Natural killer cell (primary cell): ENCODE data around the gene HKDC1. TPM values are rescaled to one million over a fixed set of nuclear protein-coding genes. Genes with fewer than 3 reads are reported as not detected.

Experiments used
- ATAC-seq, 3 donors: fragments of 150-1000 bp in 2 of 3; fragments of 200-7000 bp in 1 of 3; cut with Tn5 transposase; 1 replicate in 1 of 3; 2 replicates in 2 of 3; pipeline ENCODE4 v1.10.0; 2021; ENCODE audit warnings: mild to moderate bottlenecking in 2 of 3, moderate library complexity in 2 of 3
- DNase-seq, 2 donors: peaks; one replicate each; pipeline versions ENCODE4 v3.0.0 to v3.0.0-alpha.2; 2013 to 2021; ENCODE audit warnings: mixed read lengths in 1 of 2
- H3K27ac ChIP-seq: one replicate; pipeline ENCODE4 v1.5.1; 2013; ENCODE audit warnings: mild to moderate bottlenecking, low read length
- H3K27me3 ChIP-seq: one replicate; pipeline ENCODE4 v1.6.1; 2013; ENCODE audit warnings: low read length; ENCODE audit not compliant: control insufficient read depth, insufficient read depth
- H3K36me3 ChIP-seq: one replicate; pipeline ENCODE4 v1.6.1; 2013; ENCODE audit warnings: low read length; ENCODE audit not compliant: control insufficient read depth, insufficient read depth
- H3K4me1 ChIP-seq: one replicate; pipeline ENCODE4 v1.6.1; 2013; ENCODE audit warnings: low read length; ENCODE audit not compliant: control insufficient read depth, insufficient read depth
- H3K4me3 ChIP-seq: one replicate; pipeline ENCODE4 v1.5.1; 2013; ENCODE audit warnings: low read length
- H3K9me3 ChIP-seq: one replicate; pipeline ENCODE4 v1.6.1; 2013; ENCODE audit warnings: low read length; ENCODE audit not compliant: control insufficient read depth, insufficient read depth
- H3K27ac Mint-ChIP-seq, 2 donors: one replicate each; pipeline ENCODE4 v1.8.0; 2022; ENCODE audit warnings: mild to moderate bottlenecking in 2 of 2, mixed read lengths in 2 of 2, moderate library complexity in 1 of 2
- H3K27me3 Mint-ChIP-seq, 2 donors: one replicate each; pipeline ENCODE4 v1.8.0; 2022; ENCODE audit warnings: low read depth in 2 of 2, mixed read lengths in 2 of 2
- H3K36me3 Mint-ChIP-seq: one replicate; pipeline ENCODE4 v1.8.0; 2022; ENCODE audit warnings: mixed read lengths
- H3K4me1 Mint-ChIP-seq, 2 donors: one replicate each; pipeline ENCODE4 v1.8.0; 2022; ENCODE audit warnings: mixed read lengths in 2 of 2
- H3K4me3 Mint-ChIP-seq: one replicate; pipeline ENCODE4 v1.8.0; 2022; ENCODE audit warnings: mild to moderate bottlenecking, moderate library complexity, mixed read lengths
- H3K9me3 Mint-ChIP-seq, 2 donors: one replicate each; pipeline ENCODE4 v1.8.0; 2022; ENCODE audit warnings: mixed read lengths in 2 of 2
- WGBS: methylation state at CpG from one replicate; pipeline ENCODE4 v1.1.7; 2013; ENCODE audit warnings: missing lambda C conversion rate; ENCODE audit not compliant: insufficient coverage; 5-methylcytosine and 5-hydroxymethylcytosine counted together
- intact Hi-C: fragments of 100-400 bp; cut with micrococcal nuclease; formaldehyde crosslinking; loops from one replicate; pipeline ENCODE4 v1.14.2; 2022
- total RNA-seq, 4 donors: library from RNA; stranded (reverse); fragments of 120-200 nt in 1 of 4; gene quantifications; one replicate each; pipeline versions ENCODE4 v1.2.3 to v1.2.4, GENCODE V29; 2013 to 2022
- TF ChIP-seq, protein P1 (sequence below): fragments of 200-600 bp; IDR thresholded peaks from one replicate; pipeline ENCODE4 v1.8.0; 2022; ENCODE audit warnings: antibody characterized with exemption

Gene HKDC1
- total RNA-seq, 3 donors from 2014 or later (not counting 1 experiment from before 2014, with no cell fraction given): 0.50 to 0.82 TPM; not detected in 1

DNA sequence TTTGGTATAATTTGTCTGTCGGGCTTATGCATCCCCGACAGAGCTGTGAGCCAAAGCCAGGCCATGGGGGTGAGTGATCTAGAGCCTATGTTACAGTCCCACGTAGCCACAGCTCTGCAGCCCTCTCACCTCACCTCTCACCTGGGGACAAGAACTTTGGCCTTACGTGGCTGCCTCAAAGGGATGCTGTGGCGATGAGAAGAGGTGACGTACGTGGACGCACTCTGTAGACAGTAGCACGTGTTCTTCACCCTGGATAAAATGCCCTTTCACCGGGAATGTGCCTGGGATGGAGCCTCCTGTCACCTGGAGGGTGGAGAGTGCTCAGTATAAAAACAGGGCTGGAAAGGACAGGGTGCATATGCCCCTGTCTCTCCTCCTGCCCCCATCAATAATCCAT, 5.5 kb downstream of the HKDC1 start:
- Mint-ChIP-seq H3K27me3 (peaks cover 0 to under 1% of the 10 kb centered on the region in 2 donors), H3K27ac (peak overlapping the region in 1 of 2 donors; percentile 78), H3K9me3 (no peaks in the 10 kb centered on the region), H3K4me1 (peaks cover 63 to 82% of the 10 kb centered on the region in 2 donors), H3K4me3 (no peak overlapping the region), H3K36me3 (no peaks in the 10 kb centered on the region)
- WGBS: 82% methylated on average over 10 of the region's 10 CpGs
- intact Hi-C loops: no loop called here
- Histone ChIP-seq H3K36me3 (no peaks in the 10 kb centered on the region), H3K4me1 (peaks cover 76% of the 10 kb centered on the region), H3K27ac (no peak overlapping the region), H3K27me3 (no peaks in the 10 kb centered on the region), H3K9me3 (no peaks in the 10 kb centered on the region), H3K4me3 (no peak overlapping the region)
- ATAC-seq (no peak), DNase-seq (no peak)
- TF ChIP-seq, protein P1, sequence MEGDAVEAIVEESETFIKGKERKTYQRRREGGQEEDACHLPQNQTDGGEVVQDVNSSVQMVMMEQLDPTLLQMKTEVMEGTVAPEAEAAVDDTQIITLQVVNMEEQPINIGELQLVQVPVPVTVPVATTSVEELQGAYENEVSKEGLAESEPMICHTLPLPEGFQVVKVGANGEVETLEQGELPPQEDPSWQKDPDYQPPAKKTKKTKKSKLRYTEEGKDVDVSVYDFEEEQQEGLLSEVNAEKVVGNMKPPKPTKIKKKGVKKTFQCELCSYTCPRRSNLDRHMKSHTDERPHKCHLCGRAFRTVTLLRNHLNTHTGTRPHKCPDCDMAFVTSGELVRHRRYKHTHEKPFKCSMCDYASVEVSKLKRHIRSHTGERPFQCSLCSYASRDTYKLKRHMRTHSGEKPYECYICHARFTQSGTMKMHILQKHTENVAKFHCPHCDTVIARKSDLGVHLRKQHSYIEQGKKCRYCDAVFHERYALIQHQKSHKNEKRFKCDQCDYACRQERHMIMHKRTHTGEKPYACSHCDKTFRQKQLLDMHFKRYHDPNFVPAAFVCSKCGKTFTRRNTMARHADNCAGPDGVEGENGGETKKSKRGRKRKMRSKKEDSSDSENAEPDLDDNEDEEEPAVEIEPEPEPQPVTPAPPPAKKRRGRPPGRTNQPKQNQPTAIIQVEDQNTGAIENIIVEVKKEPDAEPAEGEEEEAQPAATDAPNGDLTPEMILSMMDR: no peak

DNA sequence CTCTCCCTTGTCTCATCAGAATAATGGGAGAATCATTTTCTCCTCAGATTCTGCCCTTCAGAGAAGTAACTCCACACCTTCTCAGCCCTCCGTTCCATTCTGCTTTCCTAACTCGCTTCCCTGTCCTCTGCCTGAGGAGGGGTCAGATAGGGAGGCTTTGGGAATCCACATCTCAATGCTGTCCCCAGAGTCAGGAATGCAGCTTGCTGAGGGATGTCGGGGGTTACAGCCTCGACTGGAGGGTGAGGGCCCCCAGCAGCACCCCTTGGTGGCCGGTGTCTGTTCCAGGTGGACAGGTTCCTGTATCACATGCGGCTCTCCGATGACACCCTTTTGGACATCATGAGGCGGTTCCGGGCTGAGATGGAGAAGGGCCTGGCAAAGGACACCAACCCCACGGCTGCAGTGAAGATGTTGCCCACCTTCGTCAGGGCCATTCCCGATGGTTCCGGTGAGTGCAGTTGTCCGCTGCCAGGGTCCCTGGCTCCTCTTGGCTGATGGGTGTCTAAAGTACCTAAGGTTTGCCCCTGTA, 6.9 kb downstream of the HKDC1 start:
- TF ChIP-seq, protein P1: no peak
- Histone ChIP-seq H3K27ac (no peak overlapping the region), H3K36me3 (no peaks in the 10 kb centered on the region), H3K9me3 (no peaks in the 10 kb centered on the region), H3K27me3 (no peaks in the 10 kb centered on the region), H3K4me3 (no peak overlapping the region), H3K4me1 (peaks cover 70% of the 10 kb centered on the region)
- Mint-ChIP-seq H3K9me3 (no peaks in the 10 kb centered on the region), H3K27ac (peak overlapping the region in 1 of 2 donors; percentile 87), H3K36me3 (no peaks in the 10 kb centered on the region), H3K4me1 (peaks cover 66 to 84% of the 10 kb centered on the region in 2 donors), H3K27me3 (peaks cover 0 to 12% of the 10 kb centered on the region in 2 donors), H3K4me3 (no peak overlapping the region)
- DNase-seq (no peak), ATAC-seq (no peak)
- intact Hi-C loops: no loop called here
- 95% methylated on average over 14 of the region's 14 CpGs for WGBS

DNA sequence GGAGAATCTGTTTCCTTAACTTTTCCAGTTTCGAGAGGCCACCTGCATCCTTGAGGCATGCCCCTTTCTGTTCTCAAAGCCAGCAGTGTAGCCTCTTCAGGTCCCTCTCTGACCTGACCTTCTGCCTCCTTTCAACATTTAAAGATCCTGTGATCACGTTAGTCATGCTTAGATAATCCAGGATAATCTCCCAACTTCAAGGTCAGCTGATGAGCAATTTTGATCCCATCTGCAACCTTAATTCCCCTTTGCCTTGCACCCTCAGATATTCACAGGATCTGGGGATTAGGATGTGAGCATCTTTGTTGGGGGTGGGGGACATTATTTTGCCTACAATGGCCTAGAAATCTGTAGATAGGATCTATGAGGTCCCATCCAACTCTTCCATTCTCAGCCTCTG, 8.0 kb downstream of the HKDC1 start:
- H3K4me3 ChIP-seq: no peak overlapping the region
- no peaks in the 10 kb centered on the region for H3K9me3 ChIP-seq
- Mint-ChIP-seq H3K9me3 (no peaks in the 10 kb centered on the region), H3K36me3 (no peaks in the 10 kb centered on the region), H3K4me3 (peak overlapping the region; percentile 86), H3K27ac (peak overlapping the region; percentile 87 to 94), H3K27me3 (peaks cover 0 to 19% of the 10 kb centered on the region in 2 donors), H3K4me1 (peaks cover 63 to 84% of the 10 kb centered on the region in 2 donors)
- peaks cover 65% of the 10 kb centered on the region for H3K4me1 ChIP-seq
- TF ChIP-seq, protein P1: no peak
- no peaks in the 10 kb centered on the region for H3K36me3 ChIP-seq
- ATAC-seq (no peak), DNase-seq (no peak)
- peak overlapping the region; percentile 94 for H3K27ac ChIP-seq
- intact Hi-C loops: loop anchor here (2.0 kb wide), 2 partner anchors 89 to 103 kb away; partner anchors contain the start of gene VPS26A
- 94% methylated on average over 2 of the region's 2 CpGs for WGBS
- H3K27me3 ChIP-seq: no peaks in the 10 kb centered on the region

DNA sequence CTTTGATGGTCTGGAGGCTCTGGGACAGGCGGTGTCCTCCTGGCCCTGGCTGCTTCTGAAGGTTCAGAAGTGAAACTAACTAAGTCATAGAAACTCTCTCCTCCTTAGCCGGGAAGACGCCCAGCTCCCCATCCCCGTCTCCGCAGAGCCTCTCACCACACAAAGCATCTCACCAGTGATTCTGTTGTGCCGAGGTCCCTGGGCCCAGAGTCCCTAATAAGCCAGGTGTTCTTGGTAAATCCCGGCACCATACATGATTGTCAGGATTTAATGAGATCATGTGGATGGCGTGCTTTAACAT, 9.4 kb downstream of the HKDC1 start:
- Histone ChIP-seq H3K4me1 (peaks cover 64% of the 10 kb centered on the region), H3K27ac (peak overlapping the region; percentile 94), H3K36me3 (no peaks in the 10 kb centered on the region), H3K9me3 (no peaks in the 10 kb centered on the region), H3K4me3 (peak overlapping the region; percentile 46), H3K27me3 (no peaks in the 10 kb centered on the region)
- Mint-ChIP-seq H3K4me3 (peak overlapping the region; percentile 86), H3K27me3 (peaks cover 0 to 19% of the 10 kb centered on the region in 2 donors), H3K4me1 (peaks cover 60 to 82% of the 10 kb centered on the region in 2 donors), H3K9me3 (no peaks in the 10 kb centered on the region), H3K27ac (peak overlapping the region; percentile 87 to 94), H3K36me3 (no peaks in the 10 kb centered on the region)
- no peak for DNase-seq
- WGBS: 22% methylated on average over 8 of the region's 8 CpGs
- ATAC-seq: peak in 2 of 3 donors; percentile 49 to 58
- intact Hi-C loops: loop anchor here (2.0 kb wide), 2 partner anchors 87 to 105 kb away; partner anchors contain the start of gene VPS26A
- TF ChIP-seq, protein P1: no peak
